HepG2 (cell line): ENCODE measurements around the gene CFAP46. TPM values are rescaled to one million over a fixed set of nuclear protein-coding genes. Genes with fewer than 3 reads are reported as not detected.
A peak's percentile ranks its signal among the peaks of the same experiment; 100 is the strongest.

Experiments used
- ATAC-seq: fragments of 200-7000 bp; cut with Tn5 transposase; 3 replicates; pipeline ENCODE4 v1.9.1; 2020; ENCODE audit warnings: mild to moderate bottlenecking, moderate library complexity
- BruUV-seq: library from RNA; stranded (reverse); fragments of 400-500 nt; replicated peaks from 2 replicates; lab custom pipeline; 2021; lab: Mats Ljungman, UMichigan
- CTCF ChIA-PET: fragments of 300-600 bp; formaldehyde crosslinking; extraction: SDS; loops from one replicate; lab custom pipeline; 2021; ENCODE audit warnings: low total read pairs, inconsistent platforms, low intra/inter-chr PET ratio; lab: Yijun Ruan, JAX
- POLR2A ChIA-PET: fragments of 350-600 bp; sonication (Branson Sonifier 250); formaldehyde crosslinking; loops from one replicate; lab custom pipeline; 2020; ENCODE audit warnings: antibody characterized with exemption, inconsistent platforms; lab: Yijun Ruan, JAX
- DNase-seq: peaks from one replicate; pipeline ENCODE4 v3.0.0-alpha.2; 2015; ENCODE audit warnings: low spot score
- FAIRE-seq: peaks from 3 replicates; lab custom pipeline; 2011; peaks lifted over from hg19 to GRCh38; lab: Jason Lieb, UNC
- H2AFZ ChIP-seq: one replicate; pipeline ENCODE4 v1.6.1; 2011; ENCODE audit warnings: low read length, inconsistent platforms
- H3K27ac ChIP-seq: fragments of 300-600 bp; 3 replicates; pipeline ENCODE4 v1.8.0; 2011; ENCODE audit warnings: mixed run types, mild to moderate bottlenecking, mixed read lengths, low read length, inconsistent platforms; ENCODE audit not compliant: insufficient read depth; ENCODE audit errors: extremely low read length
- H3K27me3 ChIP-seq, 2 experiments: fragments of 200-600 bp in 1 of 2; 2 replicates in 1 of 2; 3 replicates in 1 of 2; pipeline versions ENCODE4 v1.6.0 to v1.8.0; 2011; ENCODE audit warnings: low read length in 2 of 2, mild to moderate bottlenecking in 2 of 2, moderate library complexity in 2 of 2, inconsistent platforms in 1 of 2; ENCODE audit not compliant: insufficient read depth in 2 of 2, control insufficient read depth in 1 of 2
- H3K36me3 ChIP-seq, 2 experiments: fragments of 200-600 bp in 1 of 2; replicated peaks in 1 of 2; 2 replicates in 1 of 2; 3 replicates in 1 of 2; pipeline versions ENCODE4 v1.5.1 to v1.8.0; 2011; ENCODE audit warnings: low read length in 2 of 2, inconsistent platforms in 1 of 2; ENCODE audit not compliant: insufficient read depth in 2 of 2, control insufficient read depth in 1 of 2
- H3K4me1 ChIP-seq: 2 replicates; pipeline ENCODE4 v1.5.1; 2012; ENCODE audit warnings: low read length, inconsistent platforms; ENCODE audit not compliant: insufficient read depth
- H3K4me2 ChIP-seq: 2 replicates; pipeline ENCODE4 v1.6.0; 2011; ENCODE audit warnings: low read depth, low read length, inconsistent platforms
- H3K4me3 ChIP-seq, 3 experiments: fragments of 200-600 bp in 1 of 3; sonication (generic), shearing (Covaris generic) in 1 of 3; replicated peaks in 1 of 3; 2 replicates each; pipeline ENCODE4 v1.5.1; 2011 to 2016; ENCODE audit warnings: low read length in 3 of 3, inconsistent platforms in 2 of 3, low read depth in 2 of 3, mild to moderate bottlenecking in 2 of 3, control low read depth in 1 of 3, mixed read lengths in 1 of 3; ENCODE audit not compliant: insufficient read depth in 1 of 3
- H3K79me2 ChIP-seq: one replicate; pipeline ENCODE4 v1.6.1; 2011; ENCODE audit warnings: low read length, inconsistent platforms; ENCODE audit not compliant: insufficient read depth
- H3K9ac ChIP-seq: 2 replicates; pipeline ENCODE4 v1.6.0; 2011; ENCODE audit warnings: mild to moderate bottlenecking, low read depth, low read length, inconsistent platforms; ENCODE audit not compliant: insufficient read depth
- H3K9me3 ChIP-seq: 2 replicates; pipeline ENCODE4 v1.5.1; 2012; ENCODE audit warnings: mild to moderate bottlenecking, low read length
- H4K20me1 ChIP-seq: 2 replicates; pipeline ENCODE4 v1.6.0; 2011; ENCODE audit warnings: inconsistent platforms, mild to moderate bottlenecking, low read length, moderate library complexity; ENCODE audit not compliant: insufficient read depth
- RXRA ChIP-seq: sonication (generic); formaldehyde crosslinking; IDR thresholded peaks from 2 replicates; pipeline ENCODE4 v1.5.1; 2020; ENCODE audit warnings: missing genetic modification reagents
- ZNF501 ChIP-seq: sonication (generic); formaldehyde crosslinking; IDR thresholded peaks from 2 replicates; pipeline ENCODE4 v1.5.1; 2020; ENCODE audit warnings: mild to moderate bottlenecking, moderate library complexity, missing genetic modification reagents
- ZNF670 ChIP-seq: sonication (generic); formaldehyde crosslinking; IDR thresholded peaks from 2 replicates; pipeline ENCODE4 v1.8.0; 2022; ENCODE audit warnings: mild to moderate bottlenecking, missing genetic modification reagents, borderline replicate concordance
- ZNF709 ChIP-seq: sonication (generic); formaldehyde crosslinking; IDR thresholded peaks from 2 replicates; pipeline ENCODE4 v1.5.0; 2020; ENCODE audit warnings: mild to moderate bottlenecking, missing genetic modification reagents
- WGBS: methylation state at CpG from one replicate; pipeline ENCODE4 v1.1.6; 2017; ENCODE audit warnings: low lambda C conversion rate; 5-methylcytosine and 5-hydroxymethylcytosine counted together
- in situ Hi-C: cut with HindIII; loops from 2 replicates; pipeline ENCODE4 v1.10.0; 2017; ENCODE audit warnings: low pct_unique_long_range_greater_than_20kb; ENCODE audit not compliant: extremely low pct_ligation_motif_present
- intact Hi-C: fragments of 100-400 bp; cut with micrococcal nuclease; formaldehyde crosslinking; loops from one replicate; pipeline ENCODE4 v1.10.0; 2022; ENCODE audit not compliant: unreplicated experiment
- polyA plus RNA-seq, 8 experiments: library from polyadenylated mRNA; depleted of rRNA in 3 of 8; stranded (reverse) in 7 of 8; unstranded in 1 of 8; fragments of >200 nt; fragmentation: Illumina TruSeq in 4 of 8; extraction: Trizol in 4 of 8; gene quantifications; 2 replicates each; pipeline versions ENCODE4 v1.2.1 to v1.2.3, GENCODE V29; 2011 to 2016; ENCODE audit warnings: low read depth in 4 of 8, missing spikeins in 1 of 8, mixed read lengths in 1 of 8; ENCODE audit not compliant: insufficient read depth in 1 of 8
- total RNA-seq, 5 experiments: library from RNA; depleted of rRNA; stranded (reverse); fragments of >200 nt; fragmentation: Illumina TruSeq; extraction: Trizol; gene quantifications; 2 replicates each; pipeline ENCODE4 v1.2.3, GENCODE V29; 2016; ENCODE audit warnings: low read depth in 1 of 5

Gene CFAP46
- total and polyA plus RNA-seq, 2 of the 13 experiments (the other 11 are each of a cell fraction or from before 2014, with no cell fraction given) = 0.24 to 0.84 TPM

DNA sequence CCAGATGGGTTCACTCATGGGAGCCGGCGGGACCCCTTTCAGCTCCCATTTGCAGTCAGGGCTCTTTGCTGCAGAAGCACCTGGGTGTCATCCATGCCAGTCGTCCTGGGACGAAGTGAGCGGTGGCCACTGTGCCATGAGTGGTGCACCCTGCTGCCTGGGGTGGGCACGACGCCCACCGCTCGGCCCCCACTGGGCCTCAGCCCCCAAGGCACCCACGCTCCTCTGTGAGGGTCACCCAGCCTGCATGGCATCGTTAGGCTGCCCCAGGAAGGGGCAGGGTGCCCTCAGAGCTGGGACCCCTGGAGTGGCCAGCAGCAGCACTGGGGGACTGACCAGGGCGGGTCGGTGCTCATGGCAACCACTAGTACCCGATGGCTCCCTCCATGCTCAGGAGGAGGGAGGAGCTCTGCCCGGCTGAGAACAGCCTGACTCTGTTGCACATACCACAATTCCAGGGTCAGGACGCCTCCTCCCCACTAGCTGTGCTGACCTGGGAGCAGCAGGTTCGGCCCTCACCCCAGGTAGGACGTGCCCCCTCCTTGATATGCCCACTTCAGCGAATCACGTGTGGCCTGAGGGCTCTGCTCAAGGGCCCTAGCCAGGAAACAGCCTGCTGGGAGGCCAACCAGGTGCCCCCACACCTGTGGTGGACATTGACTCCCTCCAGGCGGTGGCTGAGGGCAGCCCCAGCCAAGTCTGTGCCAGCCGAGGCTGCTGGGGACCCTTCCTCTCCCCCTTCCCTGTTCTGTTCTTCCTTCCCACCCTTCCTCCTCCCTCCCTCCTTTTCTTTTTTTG, 28.5 kb upstream of the CFAP46 start:
- H3K9ac ChIP-seq = no peak overlapping the region
- H3K9me3 ChIP-seq = no peaks in the 10 kb centered on the region
- H3K27ac ChIP-seq = no peak overlapping the region
- no peaks in the 10 kb centered on the region for H3K36me3 ChIP-seq
- no peaks in the 10 kb centered on the region for H4K20me1 ChIP-seq
- ChIA-PET CTCF (no interaction called here), POLR2A (no interaction called here)
- in situ Hi-C loops (no loop called here), intact Hi-C loops (no loop called here)
- no peak overlapping the region for H3K4me3 ChIP-seq
- DNase-seq (no peak), ATAC-seq (no peak), FAIRE-seq (no peak)
- H3K4me1 ChIP-seq = no peaks in the 10 kb centered on the region
- no peak overlapping the region for H2AFZ ChIP-seq
- no TSS peak for BruUV-seq
- H3K4me2 ChIP-seq = no peak overlapping the region
- peaks cover 35 to 72% of the 10 kb centered on the region in 2 experiments for H3K27me3 ChIP-seq
- TF ChIP-seq RXRA (CRISPR knock-in tag) (no peak), ZNF709 (CRISPR knock-in tag) (0 out of 2 replicates have a peak, but pooled peaks have one; percentile 1)
- no peaks in the 10 kb centered on the region for H3K79me2 ChIP-seq
- 24% methylated on average over 5 of the region's 22 CpGs for WGBS

- ATAC-seq = no peak
- H3K36me3 ChIP-seq = no peaks in the 10 kb centered on the region
- no peak for DNase-seq
- peaks cover 18 to 66% of the 10 kb centered on the region in 2 experiments for H3K27me3 ChIP-seq
- no peak overlapping the region for H2AFZ ChIP-seq
- no peak overlapping the region for H3K27ac ChIP-seq
- H3K4me3 ChIP-seq = no peak overlapping the region
- no peaks in the 10 kb centered on the region for H3K79me2 ChIP-seq
- H4K20me1 ChIP-seq = no peaks in the 10 kb centered on the region
- TF ChIP-seq ZNF670 (CRISPR knock-in tag) = no peak
- no peak for TF ChIP-seq ZNF501 (CRISPR knock-in tag)
- BruUV-seq = no TSS peak
- ChIA-PET CTCF (no interaction called here), POLR2A (no interaction called here)
- no peak overlapping the region for H3K9ac ChIP-seq
- no peaks in the 10 kb centered on the region for H3K4me1 ChIP-seq
- H3K9me3 ChIP-seq = no peaks in the 10 kb centered on the region
- intact Hi-C loops (no loop called here), in situ Hi-C loops (no loop called here)
- 9% methylated on average over 1 of the region's 11 CpGs for WGBS
- H3K4me2 ChIP-seq = no peak overlapping the region
- FAIRE-seq = no peak
Observed at GRCh38 chr10:132967540-132967939, 25.2 kb upstream of the CFAP46 start.
